NCI-H446 treated with DMSO at 0.1 percent for 48 hours (cell line): ENCODE measurements around the gene RBM38.

Experiments
- DNase-seq: peaks from one replicate; lab custom pipeline; 2025; lab: John Stamatoyannopoulos, UW

RBM38 gene

DNA sequence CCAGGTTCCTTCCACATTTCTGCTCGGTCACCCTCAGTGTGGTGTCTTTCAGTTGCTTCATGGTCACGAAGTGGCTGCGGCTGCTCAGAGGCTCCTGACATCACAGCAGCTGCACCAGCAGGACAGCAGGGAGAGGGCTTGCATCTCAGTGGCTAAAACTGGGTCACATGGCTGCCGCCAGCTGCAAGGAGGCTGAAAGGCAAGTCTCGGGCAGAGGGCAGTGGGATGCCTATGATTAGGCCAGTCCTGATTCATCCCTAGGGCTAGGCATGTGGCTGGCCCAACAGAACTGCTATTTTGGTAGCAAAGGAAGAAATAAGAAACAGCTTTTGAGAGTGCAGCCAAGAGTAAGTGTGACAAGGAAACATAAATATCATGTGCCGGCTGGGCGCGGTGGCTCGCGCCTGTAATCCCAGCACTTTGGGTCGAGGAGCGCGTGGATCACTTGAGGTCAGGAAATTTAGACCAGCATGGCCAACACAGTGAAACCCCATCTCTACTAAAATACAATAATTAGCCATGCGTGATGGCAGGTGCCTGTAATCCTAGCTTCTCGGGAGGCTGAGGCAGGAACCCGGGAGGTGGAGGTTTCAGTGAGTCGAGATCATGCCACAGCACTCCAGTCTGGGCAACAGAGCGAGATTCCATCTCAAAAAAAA lies 46.6 kb downstream of the RBM38 start:
- no peak for DNase-seq

DNA sequence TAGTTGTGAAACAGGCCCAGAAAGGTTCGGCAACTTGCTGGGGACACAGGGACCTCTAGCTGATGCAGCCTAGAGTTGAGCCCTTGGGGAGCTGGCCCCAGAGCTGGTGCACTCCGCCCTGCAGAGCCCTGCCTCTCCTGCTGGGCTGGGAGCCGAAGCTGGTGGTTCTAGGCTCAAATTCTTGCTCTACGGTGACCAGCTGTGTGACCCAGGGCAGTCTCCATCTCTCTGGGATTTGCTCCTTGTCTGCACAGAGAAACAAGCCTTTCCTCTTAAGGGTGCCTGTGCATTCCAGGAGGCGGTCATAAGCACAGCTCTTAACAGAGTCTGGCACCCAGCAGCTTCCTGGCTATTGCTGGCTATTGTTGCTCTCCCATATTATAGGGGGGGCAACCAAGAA lies 47.4 kb downstream of the RBM38 start:
- DNase-seq = no peak

DNA sequence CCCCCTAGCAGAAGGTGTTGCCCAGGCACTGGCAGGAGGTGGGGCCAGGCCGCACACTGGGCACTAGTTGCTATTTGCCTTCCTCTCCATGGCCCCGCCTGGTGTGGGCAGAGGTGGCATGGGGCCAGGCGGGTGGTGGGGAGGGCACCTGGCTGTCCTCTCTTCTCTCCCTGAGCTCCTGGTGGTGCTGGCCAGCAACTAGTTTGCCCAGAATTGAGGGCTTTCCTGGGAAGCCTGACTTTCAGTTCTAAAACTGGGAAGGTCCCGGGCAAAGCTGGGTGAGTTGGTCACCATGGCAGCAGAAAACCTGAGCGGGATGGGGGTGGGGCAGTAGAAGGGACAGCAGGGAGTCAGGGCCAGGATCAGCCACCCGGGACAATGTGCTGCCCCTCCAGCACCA lies 48.2 kb downstream of the RBM38 start:
- DNase-seq = no peak

DNA sequence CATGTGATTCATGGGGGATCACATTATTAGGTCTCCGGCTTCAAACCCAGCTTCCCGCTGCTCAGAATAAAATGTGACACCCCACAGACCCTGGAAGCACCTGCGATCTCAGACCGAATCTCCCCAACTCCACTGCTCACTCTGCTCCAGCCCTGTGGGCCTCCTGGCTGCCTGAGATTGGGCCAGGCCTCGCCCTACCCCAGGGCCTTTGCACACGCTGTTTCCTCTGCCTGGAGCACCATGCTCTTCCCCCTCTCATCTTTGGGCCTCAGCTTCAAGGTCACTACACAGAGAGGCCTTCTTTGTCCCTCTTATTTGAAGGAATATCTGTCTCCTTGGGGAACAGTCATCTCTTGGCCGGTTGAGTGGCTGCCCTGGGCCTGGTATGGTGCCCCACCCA lies 48.8 kb downstream of the RBM38 start:
- DNase-seq = no peak

DNA sequence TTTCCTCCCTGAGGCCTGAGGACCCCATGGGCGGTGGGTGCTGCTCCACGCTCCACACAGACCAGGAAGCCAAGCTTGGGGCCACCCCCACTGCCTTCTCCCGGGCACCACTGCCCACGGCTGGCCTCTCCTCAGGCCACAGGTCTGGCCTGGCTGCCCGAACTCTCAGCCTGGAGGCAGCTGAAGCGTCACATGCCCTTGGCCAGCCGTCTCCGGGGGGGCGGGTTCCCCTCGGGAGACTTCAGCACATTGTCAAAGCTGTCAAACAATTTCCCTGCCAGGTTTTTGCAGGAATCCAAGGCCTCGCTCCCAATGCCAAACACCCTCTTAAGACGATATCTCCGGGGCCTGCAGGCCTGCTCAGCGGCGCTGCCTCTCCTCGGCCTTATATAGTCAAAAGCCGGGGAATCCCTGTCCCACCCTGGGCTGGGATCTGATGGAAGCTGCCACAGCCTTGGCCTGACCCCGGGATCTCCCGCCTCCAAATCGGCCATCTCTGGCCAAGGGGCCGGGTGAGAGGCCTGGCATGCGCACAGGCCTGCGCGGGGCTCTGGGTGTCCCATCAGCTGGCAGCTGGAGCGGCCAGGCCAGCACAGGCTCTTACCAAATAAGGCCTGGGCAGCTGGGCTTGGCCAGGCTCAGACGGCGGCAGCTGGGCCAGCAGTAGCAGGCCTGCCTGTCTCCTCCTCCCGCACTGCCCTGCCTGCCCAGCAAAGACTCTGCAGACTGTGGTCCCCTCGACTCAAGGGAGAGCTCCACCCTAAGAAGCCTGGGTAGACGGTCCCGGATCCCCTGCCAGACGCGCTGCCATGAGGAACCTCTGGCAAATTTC lies 49.7 kb downstream of the RBM38 start:
- DNase-seq = peak; percentile 64

DNA sequence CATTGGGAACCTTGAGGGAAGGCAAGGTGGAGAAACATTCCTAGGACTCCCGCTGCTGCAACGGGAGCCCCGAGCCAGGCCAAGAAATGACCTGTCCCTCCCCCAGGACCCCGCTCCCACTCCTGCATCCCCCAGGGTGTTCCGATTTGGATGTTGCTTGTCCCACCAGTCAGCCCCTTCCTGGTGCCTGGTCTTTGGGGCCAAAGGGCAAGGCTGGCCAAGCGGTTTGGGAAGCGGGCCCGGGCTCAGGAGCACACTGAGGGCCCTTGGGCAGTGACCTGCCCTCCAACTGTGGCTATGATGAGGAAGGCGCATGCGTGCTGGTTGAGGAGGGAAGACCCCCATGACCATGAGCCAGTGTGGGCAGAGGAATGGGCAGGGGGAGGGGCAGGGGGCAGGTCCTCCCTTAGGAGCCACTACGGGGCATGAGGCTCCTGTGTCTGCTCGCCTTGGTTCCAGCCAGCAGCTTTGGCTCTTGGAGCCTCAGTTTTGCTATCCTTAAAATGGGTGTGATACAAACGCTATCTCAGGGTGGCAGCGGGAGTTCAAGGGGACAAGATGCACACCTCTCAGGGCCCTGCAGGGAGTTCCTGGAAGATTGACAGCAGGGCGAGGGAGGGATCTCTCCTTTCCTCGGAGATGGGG lies 50.4 kb downstream of the RBM38 start:
- DNase-seq = no peak

DNA sequence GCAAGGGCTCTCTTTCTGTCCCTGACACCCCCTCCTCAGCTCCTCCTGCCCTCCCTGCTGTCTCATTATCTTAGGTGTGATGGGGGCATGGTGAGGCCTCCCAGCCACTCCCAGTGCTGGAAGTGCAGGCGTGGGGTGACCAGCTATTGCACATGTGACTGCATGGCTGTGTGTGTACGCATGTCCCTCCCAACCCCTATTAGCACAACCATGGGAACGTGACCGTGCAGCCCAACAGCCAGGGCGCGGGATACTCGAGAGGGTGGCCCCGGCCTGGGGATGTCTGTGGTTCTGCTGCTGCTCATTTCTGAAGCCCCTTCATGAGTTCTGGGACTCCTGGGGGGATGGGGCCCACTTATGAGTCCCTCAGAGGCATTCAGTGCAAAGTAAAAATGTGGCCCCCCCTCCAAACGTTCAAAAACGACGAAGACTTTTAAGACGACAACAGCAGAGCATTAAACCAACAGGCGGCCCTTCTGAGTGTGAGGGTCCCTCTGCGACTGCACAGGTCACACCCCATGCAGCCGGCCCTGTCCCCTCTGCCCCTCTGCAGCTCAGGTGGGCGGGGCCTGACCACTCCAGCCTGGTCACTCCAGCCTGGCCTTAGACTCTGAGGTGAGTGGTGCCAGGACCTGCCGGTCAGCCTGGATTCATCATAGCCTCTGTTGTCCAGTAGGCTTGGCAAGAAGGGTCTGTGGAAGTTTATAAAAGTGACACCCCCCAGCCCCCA lies 51.1 kb downstream of the RBM38 start:
- DNase-seq = no peak

DNA sequence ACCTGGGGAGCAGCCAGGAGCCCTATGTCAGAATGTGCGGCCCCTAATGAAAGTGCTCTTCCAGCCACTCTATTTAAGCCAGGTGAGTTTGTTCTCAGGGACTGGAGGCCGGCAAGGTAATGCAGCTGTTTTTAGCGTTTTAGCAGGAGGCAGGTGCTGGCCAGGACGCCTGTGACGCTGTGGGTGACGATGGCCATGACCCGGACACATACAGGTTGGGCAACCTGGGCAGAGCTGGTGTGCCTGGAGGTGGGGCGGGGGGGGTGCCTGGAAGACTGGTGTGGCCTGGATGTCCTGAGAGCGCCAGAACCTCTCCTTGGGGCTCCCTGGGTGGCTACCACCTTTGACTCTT lies 51.7 kb downstream of the RBM38 start:
- DNase-seq = no peak

DNA sequence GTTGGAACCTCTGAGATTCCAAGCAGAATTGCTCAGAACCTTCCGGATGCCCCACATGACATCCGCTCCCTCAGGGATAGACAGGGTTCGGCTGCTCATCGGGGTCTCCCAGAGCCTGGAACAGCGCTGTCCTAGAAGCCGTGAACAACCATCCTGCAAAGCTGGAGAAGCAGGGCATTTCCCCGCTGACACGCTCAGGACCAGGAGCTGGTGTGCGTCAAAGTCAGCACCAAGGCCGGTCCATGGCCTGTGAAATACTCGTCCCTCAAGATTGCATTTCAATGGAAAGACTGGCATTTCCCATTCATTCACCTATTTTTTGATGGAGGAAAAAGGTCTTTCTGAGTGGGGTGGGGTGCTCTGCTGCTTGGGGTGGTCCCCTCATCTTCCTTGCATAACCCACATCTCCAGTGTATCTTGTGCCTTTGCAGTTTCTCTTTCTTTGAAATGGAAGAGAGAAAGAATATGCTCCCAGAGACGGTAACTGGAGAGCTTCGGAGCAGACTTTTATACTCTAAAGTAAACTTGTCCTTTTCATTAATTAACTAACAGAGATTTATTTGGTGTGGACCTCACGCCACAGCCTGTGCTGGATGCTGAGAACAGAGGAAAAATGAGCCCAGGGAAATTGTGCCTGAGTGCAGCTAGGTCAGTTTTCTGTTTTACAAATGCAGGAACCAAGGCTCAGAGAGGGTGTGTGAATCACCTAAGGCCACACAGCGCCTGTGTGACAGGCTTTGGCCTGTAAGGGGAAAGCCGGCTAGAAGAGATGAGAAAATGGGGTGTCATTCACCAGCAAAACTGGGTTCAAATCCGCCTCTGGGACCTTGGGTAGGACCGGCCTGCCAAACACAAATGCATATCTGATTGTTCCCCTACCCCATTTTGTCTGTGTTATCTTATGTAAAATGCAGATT lies 52.4 kb downstream of the RBM38 start:
- DNase-seq = no peak

DNA sequence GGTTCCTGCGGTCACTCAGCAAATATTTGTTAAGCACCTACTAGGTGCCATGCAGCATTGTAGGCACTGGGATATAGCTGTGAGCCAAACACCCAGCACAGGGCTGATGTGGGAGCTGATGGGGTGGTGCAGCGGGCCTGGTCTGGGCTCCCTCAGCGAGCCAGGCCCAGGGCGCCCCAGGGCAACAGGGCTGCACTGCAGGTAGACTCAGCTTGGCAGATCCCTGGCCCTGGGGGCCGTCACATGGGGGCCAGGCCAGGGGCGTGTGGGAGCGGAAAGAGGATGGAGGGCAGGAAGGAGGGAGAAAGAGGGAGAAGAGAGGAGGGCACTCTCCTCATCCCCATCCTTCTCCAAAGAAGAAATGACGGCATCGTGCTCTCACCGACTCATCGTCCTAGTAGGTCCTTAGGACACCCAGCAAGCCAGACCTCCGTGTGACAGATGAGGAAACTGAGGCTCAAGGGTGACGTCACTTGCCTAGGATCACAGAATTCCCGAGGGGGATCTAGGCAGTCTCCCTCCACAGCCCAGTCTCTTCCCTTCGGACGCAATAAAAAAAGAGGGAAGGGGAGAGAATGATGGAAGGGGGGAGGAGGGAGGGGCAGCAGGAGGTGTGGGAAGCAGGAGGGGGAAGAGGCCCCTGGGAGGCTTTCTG lies 53.3 kb downstream of the RBM38 start:
- DNase-seq = no peak

DNA sequence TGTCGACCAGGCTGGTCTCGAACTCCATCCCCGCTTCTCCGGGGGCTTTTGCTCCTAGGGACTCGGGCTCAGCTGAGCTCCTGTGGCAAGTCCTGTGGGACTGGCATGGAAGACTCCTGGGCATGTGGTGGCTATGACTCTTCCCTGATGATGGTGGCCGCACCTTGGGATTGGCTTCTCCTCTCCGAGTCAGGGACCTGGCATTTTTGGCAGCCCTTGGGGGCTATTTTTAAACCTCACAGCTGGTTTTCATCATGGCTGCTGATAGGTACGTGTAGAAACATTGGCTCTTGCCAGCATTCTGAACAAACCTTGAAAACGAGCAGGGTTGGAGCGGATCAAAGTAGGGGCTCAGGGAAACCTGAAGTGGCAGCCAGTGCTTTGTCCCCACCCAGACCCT lies 54.1 kb downstream of the RBM38 start:
- no peak for DNase-seq

DNA sequence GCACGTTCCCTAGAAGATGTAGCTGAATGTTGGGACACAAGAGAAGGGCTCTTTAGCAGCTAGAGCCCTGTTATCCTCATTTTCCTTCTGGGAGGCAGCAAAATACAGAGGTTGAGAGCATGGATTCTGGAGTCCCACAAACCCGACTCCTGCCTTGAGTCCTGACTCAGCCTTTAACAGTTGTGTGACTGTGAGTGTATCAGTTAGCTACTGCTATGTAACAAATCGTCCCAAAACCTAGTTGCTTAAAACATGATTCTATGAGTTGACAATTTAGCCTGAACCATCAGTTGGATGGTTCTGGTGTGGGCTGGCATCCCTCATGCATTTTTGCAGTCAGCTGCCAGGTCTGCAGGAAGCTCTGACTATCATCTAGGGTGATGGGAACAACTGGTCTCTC lies 54.6 kb downstream of the RBM38 start:
- DNase-seq = no peak

DNA sequence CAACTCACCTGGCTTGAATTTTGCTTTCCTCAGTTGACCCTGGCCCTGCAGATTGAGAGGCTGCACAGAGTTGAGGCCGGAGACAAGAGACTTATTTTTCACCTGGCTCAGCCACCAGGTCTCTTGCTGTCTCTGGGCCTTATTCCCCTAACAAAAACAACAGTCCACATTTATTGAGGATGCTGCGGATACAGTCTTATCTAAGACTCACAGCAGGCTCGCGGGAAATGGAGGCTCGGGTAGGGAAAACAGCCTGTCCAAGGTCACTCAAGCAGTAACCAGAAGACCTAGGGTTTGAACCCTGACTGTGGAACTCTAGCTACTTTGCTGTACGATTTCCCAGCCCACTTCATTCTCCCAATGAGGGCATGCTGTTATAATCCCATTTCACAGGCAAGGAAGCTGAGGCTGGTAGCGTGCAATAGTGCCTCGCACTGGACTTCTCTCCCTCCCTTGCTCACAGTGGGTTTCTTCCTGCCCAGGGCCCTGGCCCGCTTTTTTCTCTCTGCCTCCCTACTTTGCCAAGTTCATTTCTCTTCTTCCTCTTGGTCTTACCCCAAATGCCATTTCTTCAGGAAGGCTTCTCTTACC lies 57.7 kb downstream of the RBM38 start:
- no peak for DNase-seq

DNA sequence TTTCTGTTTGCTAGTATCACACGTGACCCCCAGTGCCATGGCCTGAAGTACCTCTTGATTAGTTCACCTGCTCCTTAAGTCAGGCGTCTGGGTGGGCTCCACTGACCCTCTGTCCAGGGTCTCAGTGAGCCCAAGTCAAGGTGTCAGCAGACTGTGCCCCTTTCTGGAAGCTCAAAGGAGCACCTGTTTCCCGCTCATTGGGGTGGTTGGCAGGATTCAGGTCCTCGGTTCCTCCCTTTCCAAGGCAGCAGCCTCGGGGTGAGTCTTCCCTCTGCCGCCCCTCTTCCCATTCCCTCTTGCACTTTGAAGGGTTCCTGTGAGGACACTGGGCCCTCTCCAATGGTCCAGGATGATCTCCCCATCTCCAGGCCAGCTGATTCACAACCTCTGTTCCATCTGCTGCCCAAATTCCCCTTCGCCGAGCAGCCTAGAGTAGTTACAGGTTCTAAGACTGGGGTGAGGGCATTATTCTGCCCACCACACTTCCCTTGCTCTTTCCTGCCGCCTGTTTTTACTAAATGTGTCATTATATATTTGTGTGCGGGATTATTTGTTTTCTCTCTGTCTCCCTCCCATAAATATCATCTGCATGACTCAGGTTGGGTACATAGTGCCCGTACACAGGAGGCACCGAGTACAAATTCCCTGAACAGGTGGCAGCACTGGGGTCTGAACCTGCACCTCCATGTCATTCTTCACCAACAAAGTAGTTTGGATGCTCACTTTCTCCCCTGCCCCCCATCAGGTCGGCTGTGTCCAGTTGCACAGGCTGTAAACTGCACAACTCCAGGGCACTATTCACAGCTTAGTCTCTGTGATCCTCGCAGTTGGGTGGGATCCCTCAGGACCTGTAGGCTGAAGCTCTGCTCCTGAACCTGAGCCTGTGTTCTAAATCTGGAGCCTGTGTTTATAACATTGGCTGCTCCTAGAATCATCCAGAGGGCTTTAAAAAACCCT lies 58.5 kb downstream of the RBM38 start:
- no peak for DNase-seq

DNA sequence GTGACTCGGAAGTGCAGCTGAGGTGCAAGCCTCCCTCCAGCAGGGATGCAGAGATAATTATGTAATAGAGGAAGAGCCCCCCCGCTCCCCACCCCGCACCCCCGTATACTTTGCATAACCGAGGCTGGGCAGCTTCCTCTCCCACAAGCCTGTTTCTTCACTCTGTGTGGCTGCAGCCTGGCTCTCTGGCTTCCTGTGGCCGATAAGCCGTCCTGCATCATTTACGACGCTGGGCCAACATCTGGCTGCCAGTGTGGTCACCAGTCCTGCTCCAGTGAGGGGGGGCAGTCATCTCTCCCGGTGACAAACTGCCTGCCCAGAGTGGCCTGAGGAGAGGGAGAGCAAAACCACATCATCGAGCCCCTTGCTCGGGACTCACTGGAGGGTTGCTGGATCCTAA lies 59.2 kb downstream of the RBM38 start:
- no peak for DNase-seq

DNA sequence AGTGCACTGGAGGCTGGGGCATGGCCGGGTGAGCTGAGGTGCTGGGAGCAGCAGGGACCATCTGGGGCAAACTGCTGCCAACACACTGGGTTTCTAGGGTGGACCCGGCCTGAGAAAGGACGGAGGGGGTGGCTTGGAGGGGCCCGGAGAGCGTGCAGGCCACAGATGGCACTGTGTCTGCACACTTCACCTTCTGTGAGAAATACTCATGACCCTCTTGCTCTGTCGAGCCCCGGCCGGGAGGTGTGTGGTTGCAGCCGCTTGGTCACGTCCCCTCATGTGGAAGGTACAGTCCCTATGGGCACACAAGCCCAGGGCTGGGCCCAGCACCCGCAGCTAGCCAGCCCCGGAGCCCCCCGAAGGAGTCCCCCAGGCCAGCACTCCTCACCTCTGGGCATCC lies 59.7 kb downstream of the RBM38 start:
- DNase-seq = no peak

DNA sequence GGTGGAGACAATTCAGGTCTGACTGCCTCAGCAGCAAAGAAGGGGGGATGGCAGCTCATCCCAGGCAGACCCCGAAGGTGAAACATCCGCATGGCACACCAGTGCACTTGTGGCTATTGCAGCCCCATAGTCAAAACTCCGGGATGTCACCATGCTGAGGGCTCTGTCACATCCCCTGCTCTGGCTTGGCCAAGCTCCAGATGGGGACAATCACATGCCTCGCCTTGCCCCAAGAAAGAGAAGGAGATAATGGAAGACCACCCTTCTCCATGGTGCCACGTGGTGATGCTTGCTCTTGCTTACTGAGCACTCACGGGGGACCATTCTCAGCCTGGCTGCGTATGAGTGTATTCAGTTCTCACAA lies 60.2 kb downstream of the RBM38 start:
- DNase-seq = no peak

DNA sequence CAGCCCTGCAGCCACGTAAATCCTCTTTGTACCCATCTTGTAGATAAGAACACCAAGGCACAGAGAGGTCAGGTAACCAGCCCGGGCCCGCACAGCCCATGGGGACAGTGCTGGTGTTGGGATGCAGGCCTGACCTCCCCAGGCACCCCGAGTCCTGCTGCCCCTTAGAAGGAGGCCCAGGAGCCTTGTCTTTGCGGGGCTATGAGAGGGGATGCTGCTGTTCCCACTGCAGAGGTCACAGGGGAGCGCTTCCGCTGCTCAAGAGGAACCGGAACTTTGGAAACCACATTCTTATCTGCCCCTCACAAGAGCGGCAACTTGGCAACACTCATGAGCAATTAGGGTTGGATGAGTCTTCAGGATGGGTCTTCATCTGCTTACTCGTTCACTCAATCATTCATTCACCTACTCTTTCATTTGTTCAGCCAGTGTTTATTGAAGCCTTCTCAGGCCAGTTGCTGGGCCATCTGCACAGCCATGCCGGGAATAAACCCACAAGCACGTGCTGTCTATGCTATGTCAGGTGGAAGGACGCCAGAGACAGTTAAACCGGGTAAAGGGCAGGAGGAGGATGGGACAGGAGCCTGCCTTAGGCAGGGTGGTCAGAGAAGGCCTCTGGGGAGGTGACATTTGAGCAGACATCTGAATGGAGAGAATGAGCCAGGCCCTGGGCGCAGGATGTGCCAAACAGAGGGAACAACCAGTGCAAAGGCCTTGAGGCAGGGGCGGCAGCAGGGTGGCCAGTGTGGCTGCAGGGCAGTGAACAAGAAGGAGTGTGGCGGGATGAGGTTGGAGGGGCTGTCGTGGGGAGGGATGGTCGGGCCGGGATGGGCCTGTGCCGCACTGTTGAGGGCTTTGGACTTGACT lies 60.8 kb downstream of the RBM38 start:
- DNase-seq = no peak

DNA sequence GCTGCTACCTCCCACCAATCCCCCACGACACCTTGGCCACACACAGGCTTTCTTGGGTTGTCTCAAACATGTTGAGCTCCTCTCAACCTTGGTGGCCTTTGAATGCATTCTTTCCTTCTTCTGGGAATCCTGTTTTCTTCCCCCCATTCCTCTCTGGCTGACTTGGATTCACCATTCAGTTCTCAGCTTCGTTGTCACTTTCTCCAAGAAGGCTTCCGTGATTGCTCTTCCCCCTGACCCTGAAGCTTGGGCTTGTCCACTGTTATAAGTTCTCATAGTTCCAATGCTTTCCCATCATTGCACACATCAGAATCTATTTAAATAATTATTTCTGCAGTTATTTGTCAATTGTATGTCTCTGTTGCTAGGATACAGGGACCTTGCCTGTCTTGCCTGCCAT lies 64.2 kb downstream of the RBM38 start:
- no peak for DNase-seq
